HEK293T (cell line): ENCODE results near the gene IL1RAPL1.

Experiments
- CTCF ChIA-PET: fragments of 350-600 bp; formaldehyde crosslinking; extraction: SDS; loops from one replicate; lab custom pipeline; 2021; ENCODE audit warnings: antibody characterized with exemption, inconsistent platforms; lab: Yijun Ruan, JAX
- POLR2A ChIA-PET: fragments of 350-600 bp; formaldehyde crosslinking; extraction: SDS; loops from one replicate; lab custom pipeline; 2020; ENCODE audit warnings: antibody characterized with exemption, inconsistent platforms; lab: Yijun Ruan, JAX
- DNase-seq: peaks from one replicate; pipeline ENCODE4 v3.0.0; 2012; ENCODE audit warnings: mixed read lengths; ENCODE audit errors: extremely low spot score
- ARNT ChIP-seq: fragments of 450-650 bp; IDR thresholded peaks from 2 replicates; pipeline ENCODE4 v1.6.1; 2017; ENCODE audit warnings: mild to moderate bottlenecking
- BHLHE40 ChIP-seq: fragments of 450-650 bp; IDR thresholded peaks from 2 replicates; pipeline ENCODE4 v1.6.1; 2016; ENCODE audit warnings: mild to moderate bottlenecking, moderate library complexity, borderline replicate concordance
- CTBP1 ChIP-seq: fragments of 450-650 bp; IDR thresholded peaks from 2 replicates; pipeline ENCODE4 v1.6.1; 2016; ENCODE audit warnings: borderline replicate concordance
- ELF4 ChIP-seq: fragments of 450-650 bp; IDR thresholded peaks from 2 replicates; pipeline ENCODE4 v1.6.1; 2017; ENCODE audit warnings: antibody characterized with exemption
- FOXA1 ChIP-seq: fragments of 450-650 bp; IDR thresholded peaks from 2 replicates; pipeline ENCODE4 v1.6.1; 2016; ENCODE audit warnings: mild to moderate bottlenecking
- FOXK2 ChIP-seq: fragments of 450-650 bp; IDR thresholded peaks from 2 replicates; pipeline ENCODE4 v1.6.1; 2016; ENCODE audit warnings: mild to moderate bottlenecking
- FOXM1 ChIP-seq: fragments of 450-650 bp; IDR thresholded peaks from 2 replicates; pipeline ENCODE4 v1.6.1; 2017; ENCODE audit warnings: mild to moderate bottlenecking, borderline replicate concordance
- HDGF ChIP-seq: fragments of 450-650 bp; IDR thresholded peaks from 2 replicates; pipeline ENCODE4 v1.6.1; 2017; ENCODE audit warnings: antibody characterized with exemption, borderline replicate concordance
- L3MBTL2 ChIP-seq: fragments of 450-650 bp; conservative IDR thresholded peaks from 2 replicates; pipeline ENCODE4 v1.6.1; 2016; ENCODE audit warnings: mild to moderate bottlenecking
- LEF1 ChIP-seq: fragments of 450-650 bp; IDR thresholded peaks from 2 replicates; pipeline ENCODE4 v1.6.1; 2017; ENCODE audit warnings: mild to moderate bottlenecking, borderline replicate concordance
- NFRKB ChIP-seq: fragments of 450-650 bp; IDR thresholded peaks from 2 replicates; pipeline ENCODE4 v1.6.1; 2016; ENCODE audit warnings: mild to moderate bottlenecking, moderate library complexity
- PKNOX1 ChIP-seq: fragments of 450-650 bp; IDR thresholded peaks from 2 replicates; pipeline ENCODE4 v1.6.1; 2016
- SP1 ChIP-seq: fragments of 450-650 bp; IDR thresholded peaks from 2 replicates; pipeline ENCODE4 v1.6.1; 2017
- SUZ12 ChIP-seq: fragments of 450-650 bp; IDR thresholded peaks from 2 replicates; pipeline ENCODE4 v1.6.1; 2016; ENCODE audit warnings: mild to moderate bottlenecking
- TARDBP ChIP-seq: fragments of 450-650 bp; IDR thresholded peaks from 2 replicates; pipeline ENCODE4 v1.6.1; 2016
- ZNF384 ChIP-seq: fragments of 450-650 bp; IDR thresholded peaks from 2 replicates; pipeline ENCODE4 v1.6.1; 2016

Gene IL1RAPL1

GRCh38 chrX:29581223-29581622 lies 994.0 kb downstream of the IL1RAPL1 start:
- ChIA-PET POLR2A (no interaction called here), CTCF (no interaction called here)
- no peak for DNase-seq
- TF ChIP-seq L3MBTL2: no peak
- TF ChIP-seq HDGF: no peak

GRCh38 chrX:29587107-29587506 lies 999.9 kb downstream of the IL1RAPL1 start:
- TF ChIP-seq HDGF (no peak), BHLHE40 (no peak), CTBP1 (no peak), TARDBP (no peak), NFRKB (no peak), L3MBTL2 (no peak), PKNOX1 (no peak), ELF4 (no peak), FOXK2 (no peak), ZNF384 (no peak)
- CTCF ChIA-PET: no interaction called here
- DNase-seq: no peak
- POLR2A ChIA-PET: no interaction called here

GRCh38 chrX:29590921-29591320 lies 1003.7 kb downstream of the IL1RAPL1 start:
- POLR2A ChIA-PET: no interaction called here
- DNase-seq: no peak
- TF ChIP-seq HDGF (no peak), NFRKB (no peak), FOXA1 (no peak)
- CTCF ChIA-PET: no interaction called here

GRCh38 chrX:29604381-29604780 lies 1017.1 kb downstream of the IL1RAPL1 start:
- DNase-seq: no peak
- POLR2A ChIA-PET: no interaction called here
- CTCF ChIA-PET: no interaction called here
- TF ChIP-seq SUZ12 (no peak), CTBP1 (no peak), SP1 (no peak), L3MBTL2 (no peak), FOXK2 (no peak), NFRKB (no peak), PKNOX1 (no peak), TARDBP (no peak), BHLHE40 (no peak), FOXM1 (no peak), ZNF384 (no peak), ARNT (no peak)

GRCh38 chrX:29617276-29617675 lies 1030.0 kb downstream of the IL1RAPL1 start:
- CTCF ChIA-PET: interaction anchor here (0.7 kb wide), 1 partner anchor 9 kb away, joined by 3 read pairs; no protein-coding TSS in a partner anchor

GRCh38 chrX:29617725-29618124 lies 1030.5 kb downstream of the IL1RAPL1 start:
- ChIA-PET CTCF (no interaction called here), POLR2A (no interaction called here)
- no peak for TF ChIP-seq HDGF
- TF ChIP-seq L3MBTL2: no peak
- TF ChIP-seq FOXA1: no peak
- no peak for TF ChIP-seq ARNT
- TF ChIP-seq SP1: no peak
- no peak for TF ChIP-seq CTBP1
- no peak for TF ChIP-seq SUZ12
- no peak for TF ChIP-seq BHLHE40
- no peak for TF ChIP-seq TARDBP
- no peak for TF ChIP-seq ZNF384
- TF ChIP-seq NFRKB: no peak
- TF ChIP-seq ELF4: no peak
- TF ChIP-seq FOXM1: no peak
- DNase-seq: peak; percentile 9

More at GRCh38 chrX:29617276-29617675, 1030.0 kb downstream of the IL1RAPL1 start:
- POLR2A ChIA-PET: no interaction called here
- DNase-seq: no peak
- TF ChIP-seq SUZ12 (no peak), LEF1 (no peak), FOXA1 (no peak), FOXM1 (no peak), HDGF (no peak), TARDBP (no peak), SP1 (no peak), ELF4 (no peak), L3MBTL2 (no peak), CTBP1 (no peak), ZNF384 (no peak), NFRKB (no peak), BHLHE40 (no peak), PKNOX1 (no peak), FOXK2 (no peak)

- ChIA-PET CTCF (no interaction called here), POLR2A (no interaction called here)
- TF ChIP-seq ARNT (no peak), NFRKB (no peak), HDGF (no peak), BHLHE40 (no peak), LEF1 (no peak), CTBP1 (no peak), ELF4 (no peak), SP1 (no peak), TARDBP (no peak), PKNOX1 (no peak), ZNF384 (no peak), FOXA1 (no peak), SUZ12 (no peak), FOXK2 (no peak), FOXM1 (no peak), L3MBTL2 (no peak)
- no peak for DNase-seq
Observed at GRCh38 chrX:29627833-29628232, 1040.6 kb downstream of the IL1RAPL1 start.
